Measurements from ENCODE around the gene ABCA1.
"Not testable (repeated sequence)": the region's sequence is repeated elsewhere in the genome, so short reads cannot be mapped to it uniquely, and the experiment has no call there.

Gene ABCA1, protein sequence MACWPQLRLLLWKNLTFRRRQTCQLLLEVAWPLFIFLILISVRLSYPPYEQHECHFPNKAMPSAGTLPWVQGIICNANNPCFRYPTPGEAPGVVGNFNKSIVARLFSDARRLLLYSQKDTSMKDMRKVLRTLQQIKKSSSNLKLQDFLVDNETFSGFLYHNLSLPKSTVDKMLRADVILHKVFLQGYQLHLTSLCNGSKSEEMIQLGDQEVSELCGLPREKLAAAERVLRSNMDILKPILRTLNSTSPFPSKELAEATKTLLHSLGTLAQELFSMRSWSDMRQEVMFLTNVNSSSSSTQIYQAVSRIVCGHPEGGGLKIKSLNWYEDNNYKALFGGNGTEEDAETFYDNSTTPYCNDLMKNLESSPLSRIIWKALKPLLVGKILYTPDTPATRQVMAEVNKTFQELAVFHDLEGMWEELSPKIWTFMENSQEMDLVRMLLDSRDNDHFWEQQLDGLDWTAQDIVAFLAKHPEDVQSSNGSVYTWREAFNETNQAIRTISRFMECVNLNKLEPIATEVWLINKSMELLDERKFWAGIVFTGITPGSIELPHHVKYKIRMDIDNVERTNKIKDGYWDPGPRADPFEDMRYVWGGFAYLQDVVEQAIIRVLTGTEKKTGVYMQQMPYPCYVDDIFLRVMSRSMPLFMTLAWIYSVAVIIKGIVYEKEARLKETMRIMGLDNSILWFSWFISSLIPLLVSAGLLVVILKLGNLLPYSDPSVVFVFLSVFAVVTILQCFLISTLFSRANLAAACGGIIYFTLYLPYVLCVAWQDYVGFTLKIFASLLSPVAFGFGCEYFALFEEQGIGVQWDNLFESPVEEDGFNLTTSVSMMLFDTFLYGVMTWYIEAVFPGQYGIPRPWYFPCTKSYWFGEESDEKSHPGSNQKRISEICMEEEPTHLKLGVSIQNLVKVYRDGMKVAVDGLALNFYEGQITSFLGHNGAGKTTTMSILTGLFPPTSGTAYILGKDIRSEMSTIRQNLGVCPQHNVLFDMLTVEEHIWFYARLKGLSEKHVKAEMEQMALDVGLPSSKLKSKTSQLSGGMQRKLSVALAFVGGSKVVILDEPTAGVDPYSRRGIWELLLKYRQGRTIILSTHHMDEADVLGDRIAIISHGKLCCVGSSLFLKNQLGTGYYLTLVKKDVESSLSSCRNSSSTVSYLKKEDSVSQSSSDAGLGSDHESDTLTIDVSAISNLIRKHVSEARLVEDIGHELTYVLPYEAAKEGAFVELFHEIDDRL (N-terminal part only)

DNA sequence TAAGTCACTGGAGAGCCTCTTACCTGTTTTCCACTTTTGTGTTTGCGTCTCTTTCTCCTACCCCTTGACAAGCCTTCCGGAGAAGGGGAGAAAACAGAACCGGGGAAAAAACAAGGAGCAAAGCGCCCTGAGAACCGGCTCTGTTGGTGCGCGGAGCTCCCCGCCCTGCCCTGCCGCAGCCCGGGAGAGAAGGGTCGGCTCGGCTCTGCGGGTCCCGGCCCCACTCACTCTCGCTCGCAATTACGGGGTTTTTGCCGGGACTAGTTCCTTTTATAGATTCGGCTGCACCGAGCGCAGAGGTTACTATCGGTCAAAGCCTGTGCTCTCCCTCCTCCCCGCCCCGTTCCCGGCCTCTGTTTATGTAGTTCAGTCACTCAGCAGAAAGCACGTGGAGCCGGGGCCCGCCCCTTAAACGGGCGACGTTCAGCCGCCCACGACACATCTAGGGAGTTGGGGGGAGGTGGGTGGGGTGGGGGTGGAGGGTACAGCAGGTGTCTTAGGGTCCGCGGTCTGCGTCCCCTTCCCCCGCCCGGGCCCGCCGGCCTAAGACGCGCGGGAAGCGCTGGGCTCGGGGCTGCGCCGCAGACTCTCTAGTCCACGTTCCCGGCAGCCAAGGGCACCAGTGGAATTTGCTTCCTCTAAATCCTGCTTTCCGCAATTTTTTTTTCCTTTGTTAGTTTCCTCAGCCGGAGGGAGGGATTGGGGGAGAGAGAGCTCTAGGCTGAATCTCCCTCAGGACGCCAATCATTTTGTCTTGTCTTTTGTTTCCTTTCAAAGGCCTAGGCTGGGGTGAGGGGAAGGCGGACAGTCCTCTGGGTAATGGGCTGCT lies at the start of gene ABCA1:
TSS of gene ABCA1 (minus strand) at position 244 of the 829 bp plus-strand sequence. CDS start 24,476 bp downstream, outside the sequence.
- peak; percentile 52 for DNase-seq

DNA sequence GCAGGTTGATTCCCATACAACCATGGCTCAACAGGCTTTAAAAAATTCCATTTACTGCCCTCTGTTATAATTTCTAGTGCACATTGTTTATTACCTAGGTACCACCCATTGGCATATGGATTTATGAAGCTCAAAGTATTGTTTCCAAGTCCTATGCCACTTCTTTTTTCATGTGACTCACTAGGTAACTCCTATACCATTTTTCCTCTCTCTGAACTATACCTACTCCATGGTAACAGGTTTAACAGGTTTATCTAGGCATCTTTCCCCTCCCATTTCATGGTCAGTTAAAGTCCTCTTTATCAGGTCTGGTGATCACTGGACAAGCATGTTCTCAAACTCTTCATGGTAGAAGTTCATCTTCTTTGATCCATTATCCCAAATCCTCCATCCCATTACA lies 49.6 kb upstream of the ABCA1 start:
- DNase-seq = no peak

DNA sequence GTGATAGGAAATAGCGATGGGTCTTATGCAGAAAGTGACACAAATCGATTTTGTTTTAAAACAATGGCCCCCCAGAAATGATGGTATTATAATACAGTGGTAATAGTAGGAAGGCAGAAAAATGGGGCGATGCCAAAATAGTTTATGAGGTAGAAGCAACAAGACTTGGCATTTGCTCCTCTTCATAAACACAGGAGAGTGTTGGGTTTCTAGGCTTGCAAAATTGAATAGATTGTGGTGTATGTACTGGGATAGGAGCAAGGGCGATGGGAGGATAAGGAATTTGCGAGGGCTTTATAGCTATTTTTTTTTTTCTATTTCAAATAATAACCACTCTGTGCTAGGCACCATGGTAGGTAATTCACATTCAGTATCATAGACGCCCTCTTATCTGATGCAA lies 49.2 kb upstream of the ABCA1 start:
- DNase-seq = no peak

DNA sequence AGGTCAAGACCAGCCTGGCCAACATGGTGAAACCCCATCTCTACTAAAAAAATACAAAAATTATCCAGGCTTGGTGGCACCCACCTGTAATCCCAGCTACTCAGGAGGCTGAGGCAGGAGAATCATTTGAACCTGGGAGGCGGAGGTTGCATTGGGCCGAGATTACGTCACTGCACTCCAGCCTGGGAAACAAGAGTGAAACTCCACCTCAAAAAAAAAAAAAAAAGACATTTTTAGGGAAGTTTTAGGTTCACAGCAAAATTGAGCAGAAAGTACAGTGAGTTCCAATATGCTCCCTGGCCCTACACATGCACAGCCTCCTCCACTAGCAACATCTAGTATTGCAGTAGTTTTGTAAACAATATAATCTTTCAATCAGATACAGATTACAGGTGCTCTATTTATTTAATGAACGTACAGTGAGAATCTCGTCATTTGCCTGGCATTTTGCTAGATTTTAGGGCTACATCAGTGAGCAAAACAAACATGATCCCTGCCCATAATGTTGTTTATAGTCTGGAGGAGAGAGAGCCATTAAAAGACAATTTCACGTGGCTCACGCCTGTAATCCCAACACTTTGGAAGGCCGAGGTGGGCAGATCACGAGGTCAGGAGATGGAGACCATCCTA lies 48.1 kb upstream of the ABCA1 start:
- DNase-seq = not testable (repeated sequence)

DNA sequence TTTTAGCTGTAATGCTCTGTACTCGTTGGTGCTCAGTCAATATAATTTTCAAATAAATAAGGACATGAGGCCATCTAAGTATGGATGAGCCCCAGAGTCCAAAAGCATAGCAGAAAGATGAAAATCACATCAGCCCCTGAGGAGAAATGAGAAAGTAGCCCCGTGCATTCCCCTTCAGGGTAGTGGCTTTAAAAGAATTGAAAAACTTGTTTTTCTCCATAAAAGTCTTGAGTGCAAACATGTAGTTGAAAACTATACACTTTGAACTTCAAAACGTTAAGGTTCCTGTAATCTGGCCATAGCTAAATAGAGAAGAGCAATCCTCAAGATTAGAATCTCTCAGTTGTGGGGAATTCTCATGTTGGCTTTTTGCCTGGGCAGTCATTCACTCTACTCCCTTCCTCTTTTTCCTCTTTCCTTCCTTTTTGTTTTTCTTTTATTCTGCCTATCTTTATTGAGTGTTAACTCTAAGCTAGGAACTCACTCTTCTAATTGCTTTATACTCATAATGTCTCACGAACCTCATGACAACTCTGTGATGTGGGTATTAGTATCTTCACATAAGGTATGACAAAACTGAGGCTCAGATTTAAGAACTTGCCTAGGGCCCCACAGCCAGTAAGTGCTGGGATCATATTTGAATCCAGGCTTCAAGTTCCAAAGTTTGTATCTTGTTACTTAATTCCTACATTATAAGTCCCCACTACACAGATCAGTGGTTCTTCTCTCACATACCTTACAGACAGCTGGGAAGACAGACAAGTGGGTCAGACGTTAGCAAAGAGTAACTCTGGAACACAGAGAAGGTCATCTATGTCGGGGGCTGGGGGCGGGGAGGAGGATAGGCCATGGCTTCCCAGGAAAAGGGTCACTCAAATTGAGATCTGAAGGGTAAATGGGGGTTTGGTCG lies 46.4 kb upstream of the ABCA1 start:
- no peak for DNase-seq

DNA sequence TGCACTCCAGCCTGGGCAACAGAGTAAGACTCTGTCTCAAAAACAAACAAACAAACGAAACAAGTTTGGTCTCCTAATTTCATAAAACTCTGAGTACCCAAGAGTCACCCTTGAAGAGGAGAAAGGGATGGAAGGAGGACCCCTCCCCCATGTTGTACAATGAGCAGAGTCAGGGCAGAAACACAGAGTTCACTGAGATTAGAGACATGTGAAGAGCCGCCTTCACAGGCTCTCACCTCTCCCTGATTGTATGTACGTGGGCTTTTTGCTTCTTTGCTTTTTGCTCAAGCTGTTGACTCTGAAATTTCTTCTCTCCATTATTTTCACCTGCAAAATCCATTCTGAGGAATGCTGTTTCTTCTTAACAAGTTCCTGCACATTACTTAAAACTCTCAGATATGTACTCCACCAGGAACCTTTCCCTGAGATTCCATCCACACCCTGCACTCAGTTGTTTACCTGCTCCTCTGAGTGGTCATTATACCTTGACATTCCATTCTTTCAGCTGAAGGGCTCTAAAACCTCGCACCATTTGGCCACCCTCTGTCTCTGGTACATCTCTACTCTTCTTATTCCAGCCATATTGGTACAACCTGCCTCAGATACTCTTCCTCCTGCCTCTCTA lies 44.4 kb upstream of the ABCA1 start:
- no peak for DNase-seq

DNA sequence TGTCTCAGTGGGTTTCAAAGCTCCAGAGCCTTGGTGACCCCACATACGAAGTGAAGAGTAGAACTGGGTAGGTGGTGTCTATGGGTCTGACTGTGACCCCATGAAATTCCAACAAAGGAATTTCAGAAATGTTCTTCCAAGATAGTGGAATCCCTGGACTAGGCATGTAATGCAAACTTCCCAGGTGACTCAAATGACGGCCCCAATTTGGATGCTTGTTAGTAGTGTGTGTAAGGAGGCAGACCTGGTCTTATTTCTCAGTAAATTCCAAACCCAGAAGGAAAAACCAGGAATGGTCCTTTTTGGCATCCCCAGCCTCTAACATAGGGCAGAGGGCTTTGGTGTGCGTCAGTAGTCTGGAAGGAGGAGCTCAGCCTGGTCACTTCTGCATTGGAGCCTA lies 43.6 kb upstream of the ABCA1 start:
- DNase-seq = no peak

DNA sequence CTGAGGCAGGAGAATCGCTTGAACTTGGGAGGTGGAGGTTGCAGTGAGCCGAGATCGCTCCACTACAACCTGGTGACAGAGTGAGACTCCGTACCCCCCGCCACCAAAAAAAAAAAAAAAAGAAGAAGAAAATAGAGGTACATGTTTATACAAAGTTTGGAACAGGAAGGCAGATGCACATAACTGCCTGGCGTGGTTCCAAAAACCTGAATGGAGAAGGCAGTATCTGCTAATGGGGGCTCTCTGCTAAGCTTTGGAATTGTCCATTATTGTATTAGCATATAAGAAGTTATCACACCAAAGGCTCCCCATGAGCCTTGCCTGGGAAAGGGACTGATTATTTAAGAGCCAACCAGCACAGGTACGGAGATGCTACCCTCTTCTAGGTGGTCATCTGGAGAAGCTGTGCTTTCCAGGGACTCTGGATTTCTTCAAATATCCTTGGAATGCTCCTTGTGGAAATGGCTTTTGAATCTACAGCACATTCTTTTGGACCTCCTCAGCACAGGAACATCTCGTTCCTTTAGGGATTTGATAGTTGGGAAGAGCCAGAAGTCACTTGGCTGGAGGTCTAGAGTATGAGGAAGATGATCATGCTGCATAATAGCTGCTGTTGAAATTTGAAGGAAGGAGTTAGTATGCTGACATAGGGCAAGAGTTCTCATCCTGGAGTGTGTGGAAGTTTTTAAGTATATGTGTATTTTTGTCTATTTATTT lies 42.5 kb upstream of the ABCA1 start:
- DNase-seq = no peak

DNA sequence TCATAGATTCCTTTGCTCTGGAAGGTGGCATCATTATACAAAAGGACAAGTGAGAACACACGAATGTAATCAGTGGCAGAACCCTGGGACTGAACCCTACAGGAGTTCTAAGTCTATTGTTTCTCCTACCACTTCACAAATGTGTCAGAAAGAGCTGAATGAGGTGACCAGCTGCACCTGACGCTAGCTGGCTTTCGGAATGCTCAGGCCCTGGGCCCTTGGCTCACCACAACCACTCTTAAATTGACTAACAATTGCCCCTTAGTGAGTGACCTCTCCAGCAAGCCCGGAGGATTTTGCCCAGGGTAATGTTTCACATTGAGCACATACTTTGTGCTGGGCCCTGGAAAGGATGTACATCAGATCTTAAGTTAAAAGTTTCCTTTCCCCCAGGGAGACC lies 41.2 kb upstream of the ABCA1 start:
- DNase-seq = no peak

DNA sequence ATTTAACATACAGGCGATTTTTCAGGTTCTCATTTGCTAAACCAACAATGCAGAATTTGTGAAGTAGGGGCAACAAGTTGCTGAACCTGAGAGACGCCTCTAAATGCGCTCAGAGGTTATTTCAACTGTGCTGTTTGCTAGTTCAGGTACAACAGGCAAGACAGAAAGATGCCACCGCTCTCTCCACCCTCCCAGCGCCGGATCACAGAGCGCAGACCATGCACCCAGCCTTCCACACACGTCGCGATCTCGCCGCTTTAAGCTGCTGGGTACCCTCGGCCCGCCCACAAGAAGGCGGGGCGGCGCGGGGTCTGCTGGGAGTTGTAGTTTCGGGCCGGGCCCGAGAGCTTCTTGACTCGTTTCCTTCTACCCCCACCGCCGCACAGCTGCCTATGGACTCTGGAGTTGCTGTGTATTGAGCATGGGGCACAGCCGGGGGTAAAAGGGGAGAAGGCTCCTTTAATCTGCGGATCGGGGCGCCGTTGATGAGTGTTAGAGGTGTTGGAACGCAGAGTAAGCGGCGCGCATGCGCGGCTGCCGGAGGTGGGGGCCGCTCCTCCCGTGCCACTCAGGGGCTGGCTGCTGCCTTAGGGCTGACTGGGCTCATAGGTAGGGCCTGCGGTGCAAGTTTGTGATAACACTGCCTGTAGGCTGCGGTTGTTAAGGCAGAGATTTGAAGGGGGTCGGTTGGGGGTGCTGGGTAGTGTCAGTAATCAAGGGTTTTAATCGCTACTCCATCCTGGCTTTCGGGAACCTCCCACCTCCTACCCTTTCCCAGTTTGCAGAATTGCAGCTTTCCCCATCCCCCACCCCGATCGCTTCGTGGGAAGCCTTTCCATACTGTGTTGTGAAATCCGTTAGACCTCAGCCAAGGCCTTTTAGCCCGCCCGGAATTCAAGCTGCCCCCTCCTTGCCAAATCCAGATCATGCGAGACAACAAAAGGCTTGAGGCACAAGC lies 40.3 kb upstream of the ABCA1 start:
- DNase-seq = peak; percentile 84

DNA sequence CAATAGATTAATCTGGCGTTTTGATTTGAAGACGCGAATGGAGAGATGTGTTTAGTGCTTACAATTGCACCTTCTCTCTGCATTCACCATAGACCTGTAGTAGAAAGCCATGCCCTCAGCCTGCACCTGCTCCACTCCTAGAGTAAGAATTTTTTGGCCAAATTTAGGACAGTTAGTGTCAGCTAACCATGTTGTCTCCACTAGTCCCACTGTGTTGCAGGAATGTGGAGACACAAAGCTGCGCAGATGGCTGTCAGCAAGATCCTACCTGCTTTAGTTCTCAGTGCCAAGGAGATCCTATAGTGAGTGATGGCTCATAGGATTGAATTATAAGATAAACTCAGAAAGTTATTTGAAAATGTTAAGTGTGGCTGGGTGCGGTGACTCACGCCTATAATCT lies 35.1 kb upstream of the ABCA1 start:
- DNase-seq = no peak

DNA sequence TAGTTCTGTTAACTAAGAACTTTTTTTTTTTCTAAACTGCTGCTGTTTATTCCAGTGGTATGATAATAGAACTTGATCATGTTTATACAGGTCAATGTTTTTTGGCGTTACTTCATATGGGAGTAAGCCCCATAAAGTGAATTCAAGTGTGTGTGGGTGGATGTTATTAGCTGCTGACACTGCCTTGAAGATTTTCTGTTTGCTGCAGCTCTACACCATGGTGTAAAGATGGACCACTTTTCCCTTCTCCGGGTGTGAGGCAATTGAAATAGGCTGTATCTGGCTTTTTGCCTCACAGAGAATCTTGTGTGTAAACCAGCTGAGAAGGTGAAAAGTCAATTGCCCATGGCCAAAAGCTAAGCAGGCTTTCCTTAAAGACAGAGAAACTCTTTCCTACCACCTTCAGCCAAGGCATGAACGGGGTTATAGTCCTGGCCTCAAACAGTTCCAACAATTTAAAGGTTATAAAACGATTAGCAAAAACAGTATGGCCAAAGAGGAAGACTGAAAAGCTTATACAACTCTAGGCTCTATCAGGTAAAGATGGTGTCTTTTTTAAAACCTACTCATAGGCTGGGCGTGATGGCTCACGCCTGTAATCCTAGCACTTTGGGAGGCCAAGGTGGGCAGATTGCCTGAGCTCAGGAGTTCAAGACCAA lies 33.9 kb upstream of the ABCA1 start:
- no peak for DNase-seq

DNA sequence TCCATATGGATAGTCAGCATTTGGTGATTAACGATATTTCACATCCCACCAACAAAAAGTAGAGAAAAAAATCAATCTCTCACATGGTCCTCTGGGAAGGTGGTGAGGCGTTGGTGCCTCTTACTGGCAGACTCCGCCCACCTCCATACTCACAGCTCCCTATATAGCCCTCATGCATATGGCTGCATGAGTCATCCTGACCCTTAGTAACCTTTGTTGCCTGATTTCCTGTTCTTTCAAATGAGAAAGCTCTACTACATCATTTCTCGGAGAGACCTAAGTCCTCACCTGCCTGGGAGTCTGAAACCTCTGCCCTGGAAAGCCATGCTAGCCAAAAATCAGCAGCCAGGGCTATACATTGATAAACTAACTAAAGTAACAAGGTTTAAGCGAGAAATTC lies 33.3 kb upstream of the ABCA1 start:
- peak; percentile 8 for DNase-seq

DNA sequence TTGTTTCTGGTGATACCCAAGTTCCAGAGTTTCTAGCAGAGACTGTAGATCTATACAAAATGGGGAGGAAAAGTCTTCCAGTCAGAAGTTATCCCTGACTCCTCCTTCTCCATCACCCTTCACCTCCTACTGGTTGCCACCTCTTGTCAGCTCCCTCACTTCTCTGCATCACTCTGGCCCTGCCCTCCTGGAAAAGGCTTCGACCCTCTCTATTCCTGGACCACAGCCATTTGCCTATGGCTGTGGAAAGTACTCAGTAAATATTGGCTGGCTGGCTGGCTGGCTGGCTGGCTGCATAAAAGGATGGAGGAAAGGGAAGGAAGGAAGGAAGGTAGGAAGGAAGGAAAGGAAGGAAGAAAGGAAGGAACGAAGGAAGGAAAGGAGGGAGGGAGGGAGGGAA lies 32.7 kb upstream of the ABCA1 start:
- DNase-seq = no peak

DNA sequence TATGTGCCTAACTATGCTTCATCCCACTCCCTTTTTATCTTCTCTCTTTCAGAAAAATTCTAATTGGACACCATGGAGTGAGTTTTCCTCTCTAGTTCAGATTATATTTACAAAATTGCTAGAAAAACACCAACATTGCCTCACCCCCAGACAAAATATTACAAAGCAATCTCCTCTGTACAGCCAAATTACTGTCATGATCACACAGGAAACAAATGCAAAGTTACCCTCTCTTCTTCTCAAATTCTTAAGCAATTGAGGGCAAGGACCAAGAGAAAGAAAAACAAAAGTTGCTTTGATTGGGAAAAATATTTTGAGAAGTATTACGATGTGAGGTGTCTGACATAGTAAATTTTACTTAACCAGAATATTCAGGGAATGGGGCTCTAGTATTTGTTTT lies 30.8 kb upstream of the ABCA1 start:
- no peak for DNase-seq

DNA sequence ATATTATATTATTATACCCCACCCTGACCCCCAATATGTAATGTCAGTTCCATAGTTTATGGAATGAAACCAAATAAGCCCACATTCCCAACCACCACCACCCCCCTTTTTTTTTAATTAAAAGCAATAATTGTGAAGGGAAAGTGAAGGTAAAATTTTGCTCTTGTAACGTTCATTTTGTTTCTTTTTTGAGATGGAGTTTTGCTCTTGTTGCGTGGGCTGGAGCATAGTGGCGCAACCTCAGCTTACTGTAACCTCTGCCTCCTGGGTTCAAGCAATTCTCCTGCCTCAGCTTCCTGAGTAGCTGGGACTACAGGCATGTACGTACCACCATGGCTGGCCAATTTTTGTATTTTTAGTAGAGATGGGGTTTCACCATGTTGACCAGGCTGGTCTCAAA lies 30.1 kb upstream of the ABCA1 start:
- not testable (repeated sequence) for DNase-seq

DNA sequence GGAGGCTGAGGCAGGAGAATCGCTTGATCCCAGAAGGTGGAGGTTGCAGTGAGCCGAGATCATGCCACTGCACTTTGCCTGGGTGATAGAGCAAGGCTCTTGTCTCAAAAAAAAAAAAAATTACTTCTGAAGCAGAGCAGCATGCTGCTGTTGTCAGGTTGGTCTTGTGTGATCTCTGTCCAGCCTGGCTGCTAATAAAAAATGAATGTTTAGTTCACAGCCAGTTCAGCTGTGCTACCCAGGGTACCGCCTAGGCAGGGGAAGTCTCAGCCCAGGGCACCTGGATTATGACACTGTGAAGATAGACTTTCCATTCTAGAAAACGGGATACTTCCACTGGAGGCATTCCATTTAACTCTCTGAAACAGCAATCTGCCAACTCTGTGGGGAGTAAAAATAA lies 23.5 kb upstream of the ABCA1 start:
- DNase-seq = no peak

DNA sequence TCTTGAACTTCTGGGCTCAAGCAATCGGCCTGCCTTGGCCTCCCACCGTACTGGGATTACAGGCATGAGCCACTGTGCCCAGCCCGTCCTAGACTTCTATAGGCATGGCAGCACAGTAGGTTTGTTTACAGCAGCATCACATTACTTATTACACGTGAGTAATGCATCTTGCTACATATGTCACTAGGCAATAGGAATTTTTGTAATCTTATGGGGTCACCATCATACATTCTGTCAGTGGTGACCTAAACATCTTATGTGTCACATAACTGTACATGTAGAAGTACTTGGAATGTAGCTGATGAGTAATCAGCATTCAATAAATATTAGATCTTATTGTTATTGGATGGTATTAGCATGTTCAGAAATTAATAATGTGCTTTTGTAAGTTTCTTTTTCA lies 22.9 kb upstream of the ABCA1 start:
- DNase-seq = no peak

Measured in activated gamma-delta T cell treated with Interleukin-2 at 50 U/mL for 16 hours (primary cell).